Fibroblast of lung (primary cell): ENCODE results near the gene CAMK2B.

ENCODE experiments used
- EZH2 ChIP-seq: IDR thresholded peaks from 2 replicates; pipeline ENCODE4 v1.5.1; 2012; ENCODE audit warnings: low read length, control low read depth, mild to moderate bottlenecking; ENCODE audit errors: missing control alignments
- TF ChIP-seq, protein P1 (sequence below), 2 donors: IDR thresholded peaks in 1 of 2; conservative IDR thresholded peaks in 1 of 2; 1 replicate in 1 of 2; 2 replicates in 1 of 2; pipeline ENCODE4 v1.5.1; 2011 to 2012; ENCODE audit warnings: low read length in 2 of 2, control low read depth in 1 of 2, inconsistent platforms in 1 of 2, low read depth in 1 of 2, mild to moderate bottlenecking in 1 of 2

DNA sequence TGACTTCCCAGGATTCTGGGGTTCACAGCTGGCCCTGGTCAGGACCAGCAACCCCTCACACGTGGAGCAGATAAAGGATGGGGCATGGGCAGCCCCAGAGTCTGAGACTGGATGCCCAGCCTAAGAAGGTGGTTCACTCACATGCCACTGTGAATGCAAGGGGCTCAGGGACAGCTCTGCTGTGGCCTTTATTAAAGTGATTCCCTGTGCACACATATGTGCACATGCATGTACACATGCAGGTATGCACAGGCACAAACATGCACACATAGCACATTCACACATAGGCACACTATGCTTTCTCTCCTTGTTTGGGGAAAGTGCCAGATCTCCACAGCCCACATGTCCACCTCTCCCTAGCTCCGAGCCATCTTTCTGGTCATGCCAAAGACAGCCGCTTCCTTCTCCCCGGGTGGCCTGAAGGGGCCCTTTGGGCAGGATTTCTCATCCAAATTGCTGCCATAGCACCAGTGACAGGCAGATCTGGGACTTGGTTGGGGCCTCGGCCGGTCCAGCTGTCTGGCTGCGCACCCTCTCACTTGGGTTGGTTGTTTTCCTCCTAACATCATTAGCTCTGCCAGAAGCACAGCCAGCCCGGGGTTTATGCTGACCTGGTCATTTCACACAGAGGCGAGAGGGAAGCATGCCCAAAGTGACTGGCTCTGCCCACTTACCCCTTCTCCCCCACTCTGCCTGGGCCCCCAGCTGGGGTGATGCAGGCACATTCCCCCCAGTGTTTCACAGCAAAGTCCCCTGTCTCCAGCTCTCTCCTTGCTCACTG is 137.6 kb downstream of the CAMK2B start:
- TF ChIP-seq, protein P1, sequence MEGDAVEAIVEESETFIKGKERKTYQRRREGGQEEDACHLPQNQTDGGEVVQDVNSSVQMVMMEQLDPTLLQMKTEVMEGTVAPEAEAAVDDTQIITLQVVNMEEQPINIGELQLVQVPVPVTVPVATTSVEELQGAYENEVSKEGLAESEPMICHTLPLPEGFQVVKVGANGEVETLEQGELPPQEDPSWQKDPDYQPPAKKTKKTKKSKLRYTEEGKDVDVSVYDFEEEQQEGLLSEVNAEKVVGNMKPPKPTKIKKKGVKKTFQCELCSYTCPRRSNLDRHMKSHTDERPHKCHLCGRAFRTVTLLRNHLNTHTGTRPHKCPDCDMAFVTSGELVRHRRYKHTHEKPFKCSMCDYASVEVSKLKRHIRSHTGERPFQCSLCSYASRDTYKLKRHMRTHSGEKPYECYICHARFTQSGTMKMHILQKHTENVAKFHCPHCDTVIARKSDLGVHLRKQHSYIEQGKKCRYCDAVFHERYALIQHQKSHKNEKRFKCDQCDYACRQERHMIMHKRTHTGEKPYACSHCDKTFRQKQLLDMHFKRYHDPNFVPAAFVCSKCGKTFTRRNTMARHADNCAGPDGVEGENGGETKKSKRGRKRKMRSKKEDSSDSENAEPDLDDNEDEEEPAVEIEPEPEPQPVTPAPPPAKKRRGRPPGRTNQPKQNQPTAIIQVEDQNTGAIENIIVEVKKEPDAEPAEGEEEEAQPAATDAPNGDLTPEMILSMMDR (conservative IDR thresholded peaks at IDR 0.05 in 1 of 2, IDR thresholded peaks at IDR 0.05 in 1 of 2; ENCODE audit: low read depth in 1 of 2, low read length in 2 of 2) = no peak
- TF ChIP-seq EZH2 = no peak
